PC-9 (cell line): ENCODE results near the gene CHRNG.

Source experiments
- CTCF ChIP-seq: fragments of 200-600 bp; sonication (generic); conservative IDR thresholded peaks from 2 replicates; pipeline ENCODE4 v1.6.1; 2017; ENCODE audit warnings: mixed run types, antibody characterized with exemption, mild to moderate bottlenecking, moderate library complexity
- EZH2 ChIP-seq: fragments of 200-600 bp; sonication (generic); IDR thresholded peaks from 2 replicates; pipeline ENCODE4 v1.8.0; 2017; ENCODE audit warnings: antibody characterized with exemption, low read depth

- no peak for TF ChIP-seq EZH2
- TF ChIP-seq CTCF = no peak
Measured at GRCh38 chr2:232518844-232519243, 20.6 kb upstream of the CHRNG start.
